HG03175 (cell line): ENCODE data around the gene RUNX3.

ENCODE experiments used
- ATAC-seq: cut with Tn5 transposase; IDR thresholded peaks from one replicate; pipeline ENCODE4 v1.9.1; 2021; ENCODE audit warnings: mild to moderate bottlenecking, moderate library complexity; ENCODE audit not compliant: unreplicated experiment

RUNX3 gene

GRCh38 chr1:24931146-24931467 lies 1.0 kb upstream of the RUNX3 start:
- no peak for ATAC-seq

- ATAC-seq = peak; percentile 14
Measured at GRCh38 chr1:24929398-24930259, 447 bp downstream of the RUNX3 start.

GRCh38 chr1:24928689-24929397 lies 1.2 kb downstream of the RUNX3 start:
- ATAC-seq = no peak

- no peak for ATAC-seq
Measured at GRCh38 chr1:24927988-24928688, 1.9 kb downstream of the RUNX3 start.

- ATAC-seq = no peak
Measured at GRCh38 chr1:24927473-24927872, 2.6 kb downstream of the RUNX3 start.

DNA sequence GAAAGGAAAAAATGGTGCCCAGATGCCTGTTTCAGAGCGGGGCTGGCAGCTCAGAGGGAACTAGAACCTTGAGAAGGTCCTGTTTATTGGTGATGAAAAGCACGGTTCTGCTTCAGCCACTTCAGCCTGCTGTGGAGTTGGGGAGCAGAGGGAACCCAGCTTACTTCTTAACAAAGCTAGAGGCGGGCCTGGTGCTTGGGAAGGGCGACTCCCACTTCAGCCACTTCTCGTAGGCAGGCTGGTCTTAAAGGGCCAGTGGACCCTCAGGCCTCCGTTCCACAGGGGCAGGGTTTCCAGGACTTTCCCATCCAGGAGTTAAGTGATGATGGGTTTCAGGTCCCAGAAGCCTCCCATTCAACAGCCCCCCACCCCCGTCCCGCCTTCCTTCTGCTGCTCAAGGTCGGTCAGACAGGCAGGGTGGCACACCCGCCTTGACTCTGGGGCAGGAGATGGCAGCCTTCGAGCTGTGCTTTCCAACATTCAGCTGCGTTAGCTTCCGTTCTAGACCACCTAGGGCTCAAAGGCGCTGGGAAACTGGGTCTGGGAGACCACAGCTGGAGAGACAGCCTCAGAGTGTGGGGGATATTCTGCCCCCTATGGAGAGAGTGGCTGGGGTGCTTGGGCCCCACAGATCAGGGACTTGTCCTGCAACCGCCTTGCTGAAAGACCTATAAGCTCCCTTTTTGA lies 3.4 kb downstream of the RUNX3 start:
- ATAC-seq = no peak

DNA sequence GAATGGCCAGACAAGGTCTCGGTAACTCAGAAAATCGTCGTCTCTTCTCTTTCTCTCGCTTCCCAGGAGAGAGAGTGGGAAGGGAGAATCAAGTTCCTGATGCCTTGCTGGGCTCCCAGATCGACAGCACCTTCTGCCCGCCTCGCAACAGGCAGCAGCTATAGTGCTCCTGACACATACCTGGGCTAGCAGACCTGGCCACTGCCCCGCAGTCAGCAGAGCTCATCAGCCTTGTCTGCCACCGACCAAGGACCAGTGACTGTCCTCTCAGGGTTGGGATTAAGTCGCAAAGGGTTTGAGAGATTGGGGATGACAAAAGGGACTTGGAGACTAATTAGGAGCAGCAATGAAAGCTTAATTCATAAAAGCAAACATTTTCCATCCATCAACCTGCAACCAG lies 4.1 kb downstream of the RUNX3 start:
- ATAC-seq = no peak

GRCh38 chr1:24925082-24925779 lies 4.8 kb downstream of the RUNX3 start:
- no peak for ATAC-seq

DNA sequence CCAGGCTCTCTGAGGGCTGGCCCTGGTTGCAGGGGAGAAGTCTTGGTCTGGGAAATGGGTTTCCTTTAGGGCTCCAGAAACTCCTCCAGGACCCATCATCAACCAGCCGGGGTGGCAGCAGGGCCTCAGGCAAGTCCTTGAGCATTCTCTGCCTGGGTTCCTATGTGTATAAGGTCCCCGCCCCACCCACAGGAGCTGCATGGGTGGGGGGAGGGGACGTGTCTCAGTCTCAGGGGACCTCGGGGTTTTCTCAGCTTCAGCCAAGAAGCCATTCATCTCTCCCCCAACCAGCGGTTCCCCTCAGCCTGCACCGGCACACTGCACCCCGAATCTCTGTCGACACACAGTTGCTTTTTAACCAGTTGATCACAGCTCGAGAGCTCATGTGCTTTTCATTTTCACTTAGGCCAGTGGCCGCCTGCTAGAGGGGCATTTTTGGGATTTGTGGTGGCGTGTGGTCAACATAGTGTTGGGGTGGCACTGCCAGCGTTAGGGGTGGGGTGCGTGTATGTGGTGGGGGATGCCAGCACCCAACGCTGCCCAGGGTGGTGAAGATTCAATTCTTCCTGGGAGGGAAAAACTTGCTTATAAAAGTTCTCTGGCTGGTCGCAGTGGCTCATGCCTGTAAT lies 6.5 kb downstream of the RUNX3 start:
- peak; percentile 38 for ATAC-seq

GRCh38 chr1:24921938-24922662 lies 8.0 kb downstream of the RUNX3 start:
- ATAC-seq = no peak

DNA sequence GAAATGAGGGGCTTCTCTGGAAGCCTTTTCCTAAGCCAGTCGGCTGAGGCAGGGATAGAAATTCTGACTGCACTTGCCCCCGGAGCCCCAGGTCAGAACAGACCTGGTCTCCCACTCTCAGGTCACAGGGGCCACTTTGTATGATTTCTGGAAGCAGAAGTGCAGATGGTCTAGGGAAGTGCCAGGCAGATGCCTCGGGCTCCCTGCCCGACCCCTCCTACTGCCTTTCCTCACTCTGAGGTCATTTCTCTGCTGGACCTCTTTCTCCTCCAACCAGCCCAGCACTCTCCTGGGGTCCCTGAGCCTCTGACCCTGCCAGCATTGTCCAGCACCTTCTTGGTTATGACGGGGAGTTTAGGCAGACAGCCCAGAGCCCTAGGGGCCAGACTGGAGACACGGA lies 8.7 kb downstream of the RUNX3 start:
- no peak for ATAC-seq

DNA sequence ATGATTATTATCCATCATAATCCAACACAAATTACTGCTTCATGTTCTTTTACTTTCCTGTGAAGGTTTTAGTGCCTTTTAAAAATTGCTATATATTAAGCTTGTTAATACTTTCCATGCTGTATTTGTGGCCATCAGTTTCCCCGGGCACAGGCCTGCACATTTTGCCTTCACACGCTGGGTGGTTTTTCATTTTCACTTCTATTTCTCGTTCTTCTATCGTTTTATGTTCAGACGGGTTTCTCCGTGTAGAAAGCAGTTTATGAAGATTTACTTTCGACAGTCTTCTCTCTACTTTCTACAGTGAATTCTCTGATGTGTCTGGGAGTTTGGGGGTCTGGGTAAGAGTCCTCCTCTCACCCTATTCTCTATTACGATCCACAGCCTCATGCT lies 9.5 kb downstream of the RUNX3 start:
- no peak for ATAC-seq

- no peak for ATAC-seq
Measured at GRCh38 chr1:24919791-24920532, 10.1 kb downstream of the RUNX3 start.

DNA sequence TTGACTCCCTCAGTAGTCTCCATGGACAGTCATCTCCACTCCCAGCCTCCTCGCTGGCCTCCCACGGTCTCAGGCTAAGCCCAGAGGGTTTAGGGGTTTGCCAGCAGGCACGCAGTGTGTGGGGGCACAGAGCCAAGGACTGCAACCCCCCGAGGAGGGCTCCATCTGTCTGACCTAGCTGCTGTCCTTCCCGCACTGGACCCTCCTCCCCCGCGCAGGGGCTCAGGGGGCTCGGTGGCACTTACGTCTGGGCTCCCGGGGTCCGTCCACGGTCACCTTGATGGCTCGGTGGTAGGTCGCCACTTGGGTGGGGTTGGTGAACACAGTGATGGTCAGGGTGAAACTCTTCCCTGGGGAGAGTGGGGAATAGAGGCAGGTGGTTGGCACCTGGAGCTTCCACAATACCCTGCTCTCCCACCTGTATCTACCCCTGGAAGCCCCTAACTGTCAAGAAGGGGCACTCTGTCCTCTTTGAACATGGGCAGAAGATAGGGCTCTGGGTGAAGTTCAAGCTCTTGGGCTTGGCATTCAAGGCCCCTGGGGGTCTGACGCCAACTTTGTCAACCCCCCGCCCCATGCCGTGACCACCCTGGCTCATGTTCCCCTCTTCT lies 11.0 kb downstream of the RUNX3 start:
- ATAC-seq = no peak

DNA sequence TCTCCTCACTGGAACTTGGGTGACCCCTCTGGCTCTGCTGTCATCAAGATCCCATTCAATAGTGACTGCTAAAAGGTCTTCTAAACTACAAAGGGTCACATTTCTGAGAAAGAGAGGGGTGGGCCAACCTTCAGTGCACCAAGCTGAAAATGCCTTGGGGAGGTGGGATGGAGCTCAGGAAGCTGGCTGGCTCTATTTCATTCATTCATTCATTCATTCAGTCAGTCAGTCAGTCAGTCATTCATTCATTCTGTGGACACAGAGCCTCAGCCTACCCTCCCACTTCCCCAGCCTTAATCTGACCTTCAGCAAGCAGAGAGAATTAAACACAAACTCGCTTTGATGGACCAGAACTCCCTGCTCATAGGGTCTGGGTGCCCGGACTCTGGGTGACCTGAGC lies 11.7 kb downstream of the RUNX3 start:
- no peak for ATAC-seq

GRCh38 chr1:24917327-24918074 lies 12.6 kb downstream of the RUNX3 start:
- ATAC-seq = no peak

DNA sequence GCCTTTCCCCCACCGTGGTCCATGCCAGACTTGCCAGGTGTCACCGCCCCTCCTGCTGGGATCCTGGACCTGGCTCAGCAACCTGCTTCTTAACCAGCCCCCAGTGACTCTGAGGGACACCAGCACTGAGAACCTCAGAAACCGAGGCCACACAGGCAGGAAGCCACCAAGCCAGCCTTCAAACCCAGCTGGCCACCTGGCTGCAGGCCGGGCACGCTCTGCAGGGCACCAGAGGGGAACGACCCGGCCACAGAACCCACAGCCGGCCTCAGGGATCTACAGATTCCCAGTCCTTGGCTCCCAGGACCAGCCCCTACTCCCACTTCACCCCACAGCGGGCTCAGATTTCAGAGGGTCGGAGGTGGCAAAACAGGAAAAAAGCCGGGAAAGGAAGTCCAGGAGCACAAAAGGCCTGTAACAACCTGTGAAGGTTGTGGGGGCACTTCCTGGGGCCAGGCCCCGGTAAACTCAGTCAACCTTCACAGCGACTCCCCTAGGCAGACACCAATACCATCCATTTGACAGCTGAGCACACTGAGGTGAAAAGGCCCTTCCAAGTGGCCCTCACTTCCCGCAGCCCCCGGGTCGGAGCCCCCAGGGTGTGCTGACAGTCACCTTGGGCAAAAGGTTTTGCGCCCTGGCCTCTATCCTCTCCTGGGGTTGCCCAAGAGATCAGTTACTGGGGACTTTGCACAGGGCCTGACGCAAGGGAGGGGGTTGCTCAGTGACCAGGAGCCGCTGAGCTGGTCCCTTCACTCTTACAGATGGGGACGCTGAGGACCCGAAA lies 14.1 kb downstream of the RUNX3 start:
- ATAC-seq = no peak
